ENCODE data around the gene TSPAN3.
A peak's percentile ranks its signal among the peaks of the same experiment; 100 is the strongest.

GRCh38 chr15:76996526-76997401 lies 74.1 kb downstream of the TSPAN3 start:
- TF ChIP-seq CTCF (IDR thresholded peaks at IDR 0.05; ENCODE audit: low read depth, low read length) (no peak), POLR2A (IDR thresholded peaks at IDR 0.05; ENCODE audit: extremely low read depth, insufficient read length) (no peak), MAX (IDR thresholded peaks at IDR 0.05; ENCODE audit: low read depth, low read length) (peak; percentile 44), MYC (IDR thresholded peaks at IDR 0.05; ENCODE audit: low read depth, low read length) (no peak)
